ENCODE results near the gene AQP1.

GRCh38 chr7:30968294-30968693, 56.6 kb downstream of the AQP1 start:
- no peak for TF ChIP-seq NFIC (IDR thresholded peaks at IDR 0.05)
- TF ChIP-seq MAX (IDR thresholded peaks at IDR 0.05): no peak
- no peak for TF ChIP-seq TEAD4 (IDR thresholded peaks at IDR 0.05)
- no peak for TF ChIP-seq TCF12 (IDR thresholded peaks at IDR 0.05; ENCODE audit: low read depth)
- no peak for TF ChIP-seq FOXM1 (IDR thresholded peaks at IDR 0.05; ENCODE audit: borderline replicate concordance, low read depth)
- TF ChIP-seq CEBPB (IDR thresholded peaks at IDR 0.05): no peak
- TF ChIP-seq TAF1 (IDR thresholded peaks at IDR 0.05; ENCODE audit: low read depth): no peak
- TF ChIP-seq EGR1 (IDR thresholded peaks at IDR 0.05): no peak
- TF ChIP-seq RAD21 (IDR thresholded peaks at IDR 0.05; ENCODE audit: low read depth): no peak
